ENCODE data around the gene SEZ6. TPM values are rescaled to one million over a fixed set of nuclear protein-coding genes. Genes with fewer than 3 reads are reported as not detected.

The SEZ6 gene
- total RNA-seq, 1 donor from 2014 or later: not detected

GRCh38 chr17:29041571-29041970 is 35.7 kb upstream of the SEZ6 start:
- peaks cover 18% of the 10 kb centered on the region for H3K4me1 Mint-ChIP-seq (ENCODE audit: low read depth, unreplicated experiment)
- no peaks in the 10 kb centered on the region for H3K9me3 Mint-ChIP-seq (ENCODE audit: unreplicated experiment)
- Histone ChIP-seq H3K9ac (ENCODE audit: low read length) (no peak overlapping the region), H3K79me2 (ENCODE audit: insufficient read depth, low read length) (no peaks in the 10 kb centered on the region), H3K4me2 (ENCODE audit: low read length) (no peak overlapping the region), H3K9me3 (ENCODE audit: insufficient read depth, low read depth, low read length) (peaks cover 2% of the 10 kb centered on the region), H3K27me3 (ENCODE audit: insufficient read depth, low read length) (peaks cover 26% of the 10 kb centered on the region), H3K4me3 (ENCODE audit: insufficient read depth, low read depth, low read length) (no peak overlapping the region), H3K27ac (ENCODE audit: low read depth, low read length) (no peak overlapping the region), H2AFZ (ENCODE audit: low read depth, low read length) (no peak overlapping the region), H4K20me1 (ENCODE audit: insufficient read depth, low read length) (no peaks in the 10 kb centered on the region), H3K36me3 (ENCODE audit: insufficient read depth, low read length) (no peaks in the 10 kb centered on the region), H3K4me1 (ENCODE audit: insufficient read depth, low read length) (peaks cover 19% of the 10 kb centered on the region)
- DNase-seq (ENCODE audit: low read depth) (no peak), FAIRE-seq (no peak)
- peaks cover 10% of the 10 kb centered on the region for H3K27me3 Mint-ChIP-seq (ENCODE audit: low read depth, unreplicated experiment)
- no peaks in the 10 kb centered on the region for H3K36me3 Mint-ChIP-seq (ENCODE audit: low read depth, unreplicated experiment)
- H3K27ac Mint-ChIP-seq (ENCODE audit: unreplicated experiment): no peak overlapping the region
- no peak for TF ChIP-seq EZH2 (IDR thresholded peaks at IDR 0.05; ENCODE audit: insufficient read depth, low read length)
- no peak for TF ChIP-seq CTCF (IDR thresholded peaks at IDR 0.05; ENCODE audit: insufficient read depth, low read depth, low read length)
- no peak overlapping the region for H3K4me3 Mint-ChIP-seq (ENCODE audit: unreplicated experiment)

- H3K27ac Mint-ChIP-seq (ENCODE audit: unreplicated experiment): no peak overlapping the region
- Histone ChIP-seq H3K4me3 (ENCODE audit: insufficient read depth, low read depth, low read length) (no peak overlapping the region), H3K9me3 (ENCODE audit: insufficient read depth, low read depth, low read length) (peaks cover 2% of the 10 kb centered on the region), H3K27ac (ENCODE audit: low read depth, low read length) (no peak overlapping the region), H3K27me3 (ENCODE audit: insufficient read depth, low read length) (peaks cover 26% of the 10 kb centered on the region), H3K79me2 (ENCODE audit: insufficient read depth, low read length) (no peaks in the 10 kb centered on the region), H3K36me3 (ENCODE audit: insufficient read depth, low read length) (no peaks in the 10 kb centered on the region), H3K4me1 (ENCODE audit: insufficient read depth, low read length) (peaks cover 19% of the 10 kb centered on the region), H3K9ac (ENCODE audit: low read length) (no peak overlapping the region), H4K20me1 (ENCODE audit: insufficient read depth, low read length) (no peaks in the 10 kb centered on the region), H2AFZ (ENCODE audit: low read depth, low read length) (no peak overlapping the region), H3K4me2 (ENCODE audit: low read length) (no peak overlapping the region)
- TF ChIP-seq CTCF (IDR thresholded peaks at IDR 0.05; ENCODE audit: insufficient read depth, low read depth, low read length) (no peak), EZH2 (IDR thresholded peaks at IDR 0.05; ENCODE audit: insufficient read depth, low read length) (no peak)
- H3K36me3 Mint-ChIP-seq (ENCODE audit: low read depth, unreplicated experiment): no peaks in the 10 kb centered on the region
- DNase-seq (ENCODE audit: low read depth) (no peak), FAIRE-seq (no peak)
- peaks cover 18% of the 10 kb centered on the region for H3K4me1 Mint-ChIP-seq (ENCODE audit: low read depth, unreplicated experiment)
- H3K27me3 Mint-ChIP-seq (ENCODE audit: low read depth, unreplicated experiment): peaks cover 6% of the 10 kb centered on the region
- H3K9me3 Mint-ChIP-seq (ENCODE audit: unreplicated experiment): peaks cover 1% of the 10 kb centered on the region
- no peak overlapping the region for H3K4me3 Mint-ChIP-seq (ENCODE audit: unreplicated experiment)
Measured at GRCh38 chr17:29041091-29041490, 35.3 kb upstream of the SEZ6 start.

GRCh38 chr17:29039764-29040598 is 34.1 kb upstream of the SEZ6 start:
- peak overlapping the region; percentile 69 for H3K27ac Mint-ChIP-seq (ENCODE audit: unreplicated experiment)
- TF ChIP-seq EZH2 (IDR thresholded peaks at IDR 0.05; ENCODE audit: insufficient read depth, low read length) (no peak), CTCF (IDR thresholded peaks at IDR 0.05; ENCODE audit: insufficient read depth, low read depth, low read length) (no peak)
- peaks cover 3% of the 10 kb centered on the region for H3K36me3 Mint-ChIP-seq (ENCODE audit: low read depth, unreplicated experiment)
- Histone ChIP-seq H3K4me1 (ENCODE audit: insufficient read depth, low read length) (peaks cover 19% of the 10 kb centered on the region), H3K79me2 (ENCODE audit: insufficient read depth, low read length) (no peaks in the 10 kb centered on the region), H3K4me2 (ENCODE audit: low read length) (peak overlapping the region; percentile 17), H3K9ac (ENCODE audit: low read length) (peak overlapping the region; percentile 2), H3K36me3 (ENCODE audit: insufficient read depth, low read length) (no peaks in the 10 kb centered on the region), H3K27ac (ENCODE audit: low read depth, low read length) (no peak overlapping the region), H3K9me3 (ENCODE audit: insufficient read depth, low read depth, low read length) (peaks cover 9% of the 10 kb centered on the region), H3K4me3 (ENCODE audit: insufficient read depth, low read depth, low read length) (no peak overlapping the region), H4K20me1 (ENCODE audit: insufficient read depth, low read length) (no peaks in the 10 kb centered on the region), H2AFZ (ENCODE audit: low read depth, low read length) (no peak overlapping the region), H3K27me3 (ENCODE audit: insufficient read depth, low read length) (peaks cover 30% of the 10 kb centered on the region)
- peaks cover 8% of the 10 kb centered on the region for H3K9me3 Mint-ChIP-seq (ENCODE audit: unreplicated experiment)
- FAIRE-seq: peak; percentile 20
- no peak overlapping the region for H3K4me3 Mint-ChIP-seq (ENCODE audit: unreplicated experiment)
- peak; percentile 92 for DNase-seq (ENCODE audit: low read depth)
- H3K27me3 Mint-ChIP-seq (ENCODE audit: low read depth, unreplicated experiment): peaks cover 8% of the 10 kb centered on the region
- H3K4me1 Mint-ChIP-seq (ENCODE audit: low read depth, unreplicated experiment): peaks cover 18% of the 10 kb centered on the region
